Measurements from ENCODE around the gene DAB1.

Gene DAB1

GRCh38 chr1:57217905-57218304, 206.0 kb downstream of the DAB1 start:
- no peak for DNase-seq (ENCODE audit: low spot score)

- DNase-seq (ENCODE audit: low spot score), result no peak
Observed at GRCh38 chr1:57214951-57215575, 208.8 kb downstream of the DAB1 start.

GRCh38 chr1:57210881-57211280, 213.0 kb downstream of the DAB1 start:
- DNase-seq (ENCODE audit: low spot score), result no peak

GRCh38 chr1:57209495-57209894, 214.4 kb downstream of the DAB1 start:
- DNase-seq (ENCODE audit: low spot score), result no peak

- DNase-seq (ENCODE audit: low spot score), result no peak
Observed at GRCh38 chr1:57208741-57209302, 215.0 kb downstream of the DAB1 start.

- DNase-seq (ENCODE audit: low spot score), result no peak
Observed at GRCh38 chr1:57206038-57206437, 217.8 kb downstream of the DAB1 start.

GRCh38 chr1:57204942-57205787, 218.7 kb downstream of the DAB1 start:
- DNase-seq (ENCODE audit: low spot score), result no peak

GRCh38 chr1:57204091-57204490, 219.8 kb downstream of the DAB1 start:
- DNase-seq (ENCODE audit: low spot score), result peak; percentile 12

GRCh38 chr1:57202241-57202640, 221.6 kb downstream of the DAB1 start:
- no peak for DNase-seq (ENCODE audit: low spot score)

- DNase-seq (ENCODE audit: low spot score), result no peak
Observed at GRCh38 chr1:57198912-57199311, 224.9 kb downstream of the DAB1 start.

GRCh38 chr1:57195436-57195941, 228.4 kb downstream of the DAB1 start:
- no peak for DNase-seq (ENCODE audit: low spot score)

- no peak for DNase-seq (ENCODE audit: low spot score)
Observed at GRCh38 chr1:57192222-57192621, 231.6 kb downstream of the DAB1 start.

GRCh38 chr1:57190898-57191297, 233.0 kb downstream of the DAB1 start:
- DNase-seq (ENCODE audit: low spot score), result no peak

- DNase-seq (ENCODE audit: low spot score), result no peak
Observed at GRCh38 chr1:57188168-57188567, 235.7 kb downstream of the DAB1 start.

- DNase-seq (ENCODE audit: low spot score), result no peak
Observed at GRCh38 chr1:57186455-57186854, 237.4 kb downstream of the DAB1 start.

- no peak for DNase-seq (ENCODE audit: low spot score)
Observed at GRCh38 chr1:57179001-57179400, 244.9 kb downstream of the DAB1 start.

- no peak for DNase-seq (ENCODE audit: low spot score)
Observed at GRCh38 chr1:57175506-57175905, 248.4 kb downstream of the DAB1 start.

- DNase-seq (ENCODE audit: low spot score), result no peak
Observed at GRCh38 chr1:57172040-57172439, 251.8 kb downstream of the DAB1 start.

GRCh38 chr1:57167997-57168396, 255.9 kb downstream of the DAB1 start:
- DNase-seq (ENCODE audit: low spot score), result no peak

GRCh38 chr1:57165546-57165945, 258.3 kb downstream of the DAB1 start:
- DNase-seq (ENCODE audit: low spot score), result no peak

- no peak for DNase-seq (ENCODE audit: low spot score)
Observed at GRCh38 chr1:57164584-57164983, 259.3 kb downstream of the DAB1 start.

- no peak for DNase-seq (ENCODE audit: low spot score)
Observed at GRCh38 chr1:57163789-57164188, 260.1 kb downstream of the DAB1 start.

GRCh38 chr1:57163325-57163724, 260.5 kb downstream of the DAB1 start:
- DNase-seq (ENCODE audit: low spot score), result no peak
